Gastroesophageal sphincter (tissue), 4 donors: Measurements from ENCODE around the gene COX5B. TPM values are rescaled to one million over a fixed set of nuclear protein-coding genes. Genes with fewer than 3 reads are reported as not detected.

Experiments
- ATAC-seq: fragments of 150-250 bp; one replicate; pipeline ENCODE4 v1.9.1; 2016; ENCODE audit warnings: mild to moderate bottlenecking, moderate library complexity
- H3K27ac ChIP-seq, 4 donors: fragments of 200-600 bp; sonication (generic) in 3 of 4; 1 replicate in 3 of 4; 2 replicates in 1 of 4; pipeline ENCODE4 v1.5.1; 2016 to 2019
- H3K27me3 ChIP-seq: fragments of 200-600 bp; sonication (generic); one replicate; pipeline ENCODE4 v1.5.1; 2019
- H3K36me3 ChIP-seq, 2 donors: fragments of 200-600 bp; sonication (generic); one replicate each; pipeline ENCODE4 v1.5.1; 2019; ENCODE audit warnings: control low read depth in 1 of 2
- H3K4me1 ChIP-seq, 3 donors: fragments of 200-600 bp; sonication (generic); 1 replicate in 2 of 3; 2 replicates in 1 of 3; pipeline ENCODE4 v1.5.1; 2016 to 2019; ENCODE audit warnings: control low read depth in 2 of 3
- H3K4me3 ChIP-seq, 2 donors: fragments of 200-600 bp; sonication (generic); one replicate each; pipeline ENCODE4 v1.5.1; 2019; ENCODE audit warnings: mild to moderate bottlenecking in 1 of 2, moderate library complexity in 1 of 2
- H3K9me3 ChIP-seq, 3 donors: fragments of 200-600 bp; sonication (generic); one replicate each; pipeline ENCODE4 v1.5.1; 2017 to 2019; ENCODE audit warnings: control low read depth in 2 of 3
- CTCF ChIP-seq, 4 experiments: fragments of 200-600 bp in 2 of 4; fragments of 450-650 bp in 2 of 4; sonication (generic) in 1 of 4; IDR thresholded peaks; one replicate each; pipeline ENCODE4 v1.5.1; 2017 to 2019; ENCODE audit warnings: antibody characterized with exemption in 4 of 4, mild to moderate bottlenecking in 2 of 4, moderate library complexity in 2 of 4
- EP300 ChIP-seq: sonication (generic); formaldehyde crosslinking; IDR thresholded peaks from one replicate; pipeline ENCODE4 v1.6.1; 2017; ENCODE audit warnings: antibody characterized with exemption, mild to moderate bottlenecking
- POLR2A ChIP-seq, 2 donors: fragments of 450-650 bp; IDR thresholded peaks; one replicate each; pipeline ENCODE4 v1.6.1; 2017; ENCODE audit warnings: antibody characterized with exemption in 2 of 2, mild to moderate bottlenecking in 2 of 2, moderate library complexity in 1 of 2
- POLR2AphosphoS5 ChIP-seq: sonication (generic); formaldehyde crosslinking; IDR thresholded peaks from one replicate; pipeline ENCODE4 v1.6.1; 2017; ENCODE audit warnings: antibody characterized with exemption
- WGBS, 2 donors: methylation state at CpG; one replicate each; pipeline ENCODE4 v1.1.5; 2018; ENCODE audit warnings: low coverage in 1 of 2; 5-methylcytosine and 5-hydroxymethylcytosine counted together
- total RNA-seq, 4 donors: library from RNA; depleted of rRNA; stranded (reverse); fragments of >200 nt; gene quantifications; one replicate each; pipeline ENCODE4 v1.1.0, GENCODE V29; 2016

The COX5B gene
- total RNA-seq, 4 donors from 2014 or later = 319 to 462 (median 396) TPM

GRCh38 chr2:97645112-97645694 is 659 bp upstream of the COX5B start:
- Histone ChIP-seq H3K4me1 (peaks cover 0 to 31% (median 10%) of the 10 kb centered on the region in 3 donors), H3K9me3 (no peaks in the 10 kb centered on the region), H3K4me3 (peak overlapping the region; percentile 82 to 91), H3K36me3 (peaks cover 0 to 33% of the 10 kb centered on the region in 2 donors), H3K27me3 (no peaks in the 10 kb centered on the region), H3K27ac (peak overlapping the region; percentile 88 to 97 (median 93))
- TF ChIP-seq POLR2AphosphoS5 (no peak), CTCF (IDR thresholded peaks at IDR 0.05) (no peak)
- 28 to 34% methylated on average over 5 of the region's 19 CpGs for WGBS, 2 donors
- ATAC-seq = peak; percentile 50

- Histone ChIP-seq H3K27ac (peak overlapping the region in 3 of 4 donors; percentile 22 to 97 (median 92)), H3K36me3 (peaks cover 0 to 45% of the 10 kb centered on the region in 2 donors), H3K27me3 (no peaks in the 10 kb centered on the region), H3K4me1 (peaks cover 0 to 31% (median 10%) of the 10 kb centered on the region in 3 donors), H3K9me3 (no peaks in the 10 kb centered on the region), H3K4me3 (peak overlapping the region; percentile 82 to 91)
- no peak for TF ChIP-seq POLR2AphosphoS5
- TF ChIP-seq POLR2A (IDR thresholded peaks at IDR 0.05) = no peak
- TF ChIP-seq EP300 = no peak
- TF ChIP-seq CTCF (IDR thresholded peaks at IDR 0.05) = no peak
- WGBS, 2 donors = 83 to 93% methylated on average over 4 of the region's 4 CpGs
- no peak for ATAC-seq
Measured at GRCh38 chr2:97646977-97647376, 1.1 kb downstream of the COX5B start.

GRCh38 chr2:97651114-97651513 is 5.3 kb downstream of the COX5B start:
- peaks cover 0 to 19% (median 6%) of the 10 kb centered on the region in 3 donors for H3K4me1 ChIP-seq
- no peak overlapping the region for H3K27ac ChIP-seq
- peaks cover 0 to 71% of the 10 kb centered on the region in 2 donors for H3K36me3 ChIP-seq
- H3K4me3 ChIP-seq = no peak overlapping the region
- peaks cover 0 to 13% (median 0%) of the 10 kb centered on the region in 3 donors for H3K9me3 ChIP-seq
- ATAC-seq = no peak
- TF ChIP-seq POLR2A (IDR thresholded peaks at IDR 0.05) = no peak
- no peaks in the 10 kb centered on the region for H3K27me3 ChIP-seq
- WGBS, 2 donors = 81 to 83% methylated on average over 3 to 4 of the region's 4 CpGs

- no peak for TF ChIP-seq POLR2AphosphoS5
- no peak for TF ChIP-seq EP300
- no peak for TF ChIP-seq POLR2A (IDR thresholded peaks at IDR 0.05)
- no peak for TF ChIP-seq CTCF (IDR thresholded peaks at IDR 0.05)
- H3K4me3 ChIP-seq = no peak overlapping the region
- H3K9me3 ChIP-seq = peaks cover 0 to 13% (median 0%) of the 10 kb centered on the region in 3 donors
- H3K27me3 ChIP-seq = no peaks in the 10 kb centered on the region
- peaks cover 0 to under 1% (median 0%) of the 10 kb centered on the region in 3 donors for H3K4me1 ChIP-seq
- no peak overlapping the region for H3K27ac ChIP-seq
- ATAC-seq = no peak
- 94 to 100% methylated on average over 2 of the region's 2 CpGs for WGBS, 2 donors
- H3K36me3 ChIP-seq = peaks cover 0 to 79% of the 10 kb centered on the region in 2 donors
Measured at GRCh38 chr2:97653473-97653872, 7.6 kb downstream of the COX5B start.

DNA sequence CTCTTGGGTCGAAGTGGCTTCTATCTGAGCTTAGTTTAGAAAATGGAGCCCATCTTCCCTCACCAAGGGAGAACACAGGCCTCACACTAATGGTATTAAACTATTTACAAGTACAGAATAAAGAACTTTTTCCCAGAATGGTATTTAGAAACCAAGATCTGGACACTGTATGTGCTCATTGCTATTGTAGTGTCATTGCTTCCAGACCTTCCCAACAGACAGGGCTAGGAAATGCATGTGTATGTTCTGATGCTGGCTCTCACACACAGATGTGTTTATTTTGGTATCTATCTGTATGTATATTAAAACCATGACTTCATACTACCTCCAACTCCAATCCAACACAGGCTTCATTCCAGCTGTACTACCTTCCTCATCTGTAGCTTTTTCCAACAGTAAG is 8.0 kb downstream of the COX5B start:
- WGBS, 2 donors = 83% methylated on average over 1 of the region's 1 CpG; no CpG with 5 or more reads in 1 of the 2 donors
- no peaks in the 10 kb centered on the region for H3K27me3 ChIP-seq
- no peak for ATAC-seq
- peaks cover 0 to 13% (median 0%) of the 10 kb centered on the region in 3 donors for H3K9me3 ChIP-seq
- H3K4me3 ChIP-seq = no peak overlapping the region
- H3K36me3 ChIP-seq = peaks cover 0 to 79% of the 10 kb centered on the region in 2 donors
- no peak for TF ChIP-seq EP300
- no peak for TF ChIP-seq CTCF (IDR thresholded peaks at IDR 0.05)
- TF ChIP-seq POLR2AphosphoS5 = no peak
- TF ChIP-seq POLR2A (IDR thresholded peaks at IDR 0.05) = no peak
- no peak overlapping the region for H3K27ac ChIP-seq
- H3K4me1 ChIP-seq = no peaks in the 10 kb centered on the region
